ENCODE measurements around the gene ADAM12. TPM values are rescaled to one million over a fixed set of nuclear protein-coding genes. Genes with fewer than 3 reads are reported as not detected.
A peak's percentile ranks its signal among the peaks of the same experiment; 100 is the strongest.

Gene ADAM12
- total RNA-seq, 4 donors from 2014 or later = under 0.01 to 1.3 (median 1.0) TPM

DNA sequence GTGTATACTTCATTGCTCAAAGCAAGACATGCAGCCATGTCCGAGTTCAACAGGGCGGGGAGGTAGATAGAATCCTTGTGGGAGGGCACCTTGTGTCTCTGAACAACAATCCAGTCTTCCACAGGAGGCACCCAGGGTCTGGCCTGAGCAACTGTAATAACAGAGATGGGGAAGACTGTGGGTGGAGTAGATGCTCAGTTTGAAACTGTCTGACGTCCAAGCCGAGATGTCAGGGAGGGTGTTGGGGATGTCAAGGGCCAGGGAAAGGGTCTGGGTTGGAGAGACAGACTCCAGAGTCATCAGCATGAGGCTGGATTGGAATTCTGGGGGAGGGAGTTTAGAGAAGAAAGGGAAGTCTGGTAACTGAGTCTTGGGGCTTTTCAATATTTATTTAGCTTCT lies 403.9 kb downstream of the ADAM12 start:
- no peak for DNase-seq (ENCODE audit: extremely low spot score)
- no peak for TF ChIP-seq EP300 (IDR thresholded peaks at IDR 0.05)
- TF ChIP-seq POLR2AphosphoS5 (IDR thresholded peaks at IDR 0.05) = no peak
- no peak for TF ChIP-seq POLR2A (IDR thresholded peaks at IDR 0.05; ENCODE audit: low read depth)
- Histone ChIP-seq H3K9me3 (no peaks in the 10 kb centered on the region), H3K27ac (replicated peaks in 1 of 4) (no peak overlapping the region), H3K27me3 (no peaks in the 10 kb centered on the region), H3K4me3 (no peak overlapping the region), H3K36me3 (no peaks in the 10 kb centered on the region), H3K4me1 (no peaks in the 10 kb centered on the region)
- WGBS = 74% methylated on average over 4 of the region's 4 CpGs
- intact Hi-C loops (cut with DNase I) = loop anchor here (5.0 to 10.0 kb wide), 3 partner anchors 400 to 1868 kb away; partner anchors contain the start of gene ADAM12

DNA sequence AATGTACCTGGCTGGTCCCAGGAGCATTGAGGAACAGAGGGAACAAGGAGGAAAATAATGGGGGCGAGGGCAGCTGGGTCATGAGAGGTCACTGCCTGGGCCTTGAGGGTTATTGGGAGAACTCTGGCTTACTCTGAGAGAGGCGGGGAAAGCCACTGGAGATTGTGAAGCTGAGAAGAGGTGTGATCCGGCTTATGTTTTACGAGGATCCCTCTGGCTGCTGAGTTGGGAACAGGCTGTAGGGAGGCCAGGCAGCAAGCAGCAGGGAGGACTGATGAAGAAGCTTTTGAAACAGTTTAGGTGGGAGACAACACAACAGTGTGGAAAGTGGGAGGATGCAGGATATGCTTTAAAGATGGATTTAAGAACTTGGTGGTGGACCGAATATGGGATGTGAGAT lies 404.6 kb downstream of the ADAM12 start:
- Histone ChIP-seq H3K27me3 (no peaks in the 10 kb centered on the region), H3K36me3 (no peaks in the 10 kb centered on the region), H3K4me3 (no peak overlapping the region), H3K4me1 (no peaks in the 10 kb centered on the region), H3K27ac (replicated peaks in 1 of 4) (no peak overlapping the region), H3K9me3 (no peaks in the 10 kb centered on the region)
- TF ChIP-seq POLR2AphosphoS5 (IDR thresholded peaks at IDR 0.05) = no peak
- TF ChIP-seq, protein P1, sequence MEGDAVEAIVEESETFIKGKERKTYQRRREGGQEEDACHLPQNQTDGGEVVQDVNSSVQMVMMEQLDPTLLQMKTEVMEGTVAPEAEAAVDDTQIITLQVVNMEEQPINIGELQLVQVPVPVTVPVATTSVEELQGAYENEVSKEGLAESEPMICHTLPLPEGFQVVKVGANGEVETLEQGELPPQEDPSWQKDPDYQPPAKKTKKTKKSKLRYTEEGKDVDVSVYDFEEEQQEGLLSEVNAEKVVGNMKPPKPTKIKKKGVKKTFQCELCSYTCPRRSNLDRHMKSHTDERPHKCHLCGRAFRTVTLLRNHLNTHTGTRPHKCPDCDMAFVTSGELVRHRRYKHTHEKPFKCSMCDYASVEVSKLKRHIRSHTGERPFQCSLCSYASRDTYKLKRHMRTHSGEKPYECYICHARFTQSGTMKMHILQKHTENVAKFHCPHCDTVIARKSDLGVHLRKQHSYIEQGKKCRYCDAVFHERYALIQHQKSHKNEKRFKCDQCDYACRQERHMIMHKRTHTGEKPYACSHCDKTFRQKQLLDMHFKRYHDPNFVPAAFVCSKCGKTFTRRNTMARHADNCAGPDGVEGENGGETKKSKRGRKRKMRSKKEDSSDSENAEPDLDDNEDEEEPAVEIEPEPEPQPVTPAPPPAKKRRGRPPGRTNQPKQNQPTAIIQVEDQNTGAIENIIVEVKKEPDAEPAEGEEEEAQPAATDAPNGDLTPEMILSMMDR (IDR thresholded peaks at IDR 0.05) = no peak
- no peak for TF ChIP-seq POLR2A (IDR thresholded peaks at IDR 0.05; ENCODE audit: low read depth)
- no peak for TF ChIP-seq EP300 (IDR thresholded peaks at IDR 0.05)
- DNase-seq (ENCODE audit: extremely low spot score) = no peak
- WGBS = 97% methylated on average over 5 of the region's 5 CpGs
- intact Hi-C loops (cut with DNase I) = loop anchor here (2.0 to 10.0 kb wide), 4 partner anchors 401 to 1869 kb away; partner anchors contain the start of gene ADAM12

DNA sequence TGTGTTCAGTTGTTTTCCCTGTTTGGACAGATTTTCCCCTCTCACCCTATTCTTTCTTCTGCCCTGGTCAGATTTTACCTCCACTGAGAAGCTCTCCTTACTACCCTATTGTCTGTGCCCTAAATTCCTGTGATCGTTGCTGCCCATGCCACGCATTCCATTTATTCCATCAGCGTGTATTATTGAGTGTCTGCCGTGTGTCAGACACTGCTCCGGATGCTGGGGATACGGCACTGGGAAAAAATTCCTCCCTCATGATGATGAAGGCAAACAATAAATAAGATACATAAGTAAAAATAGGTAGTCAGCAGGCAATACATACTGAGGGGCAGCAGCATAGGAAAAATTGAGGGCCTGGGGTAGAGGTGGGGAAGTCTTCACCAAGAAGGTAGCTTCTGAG lies 405.1 kb downstream of the ADAM12 start:
- H3K4me3 ChIP-seq = no peak overlapping the region
- H3K36me3 ChIP-seq = no peaks in the 10 kb centered on the region
- no peak overlapping the region for H3K27ac ChIP-seq (replicated peaks in 1 of 4)
- no peaks in the 10 kb centered on the region for H3K4me1 ChIP-seq
- intact Hi-C loops (cut with DNase I) = loop anchor here (2.0 to 10.0 kb wide), 4 partner anchors 402 to 1869 kb away; partner anchors contain the start of gene ADAM12
- WGBS = 73% methylated on average over 6 of the region's 6 CpGs
- no peak for DNase-seq (ENCODE audit: extremely low spot score)
- H3K9me3 ChIP-seq = no peaks in the 10 kb centered on the region
- H3K27me3 ChIP-seq = no peaks in the 10 kb centered on the region
- TF ChIP-seq EP300 (IDR thresholded peaks at IDR 0.05) (no peak), POLR2A (IDR thresholded peaks at IDR 0.05; ENCODE audit: low read depth) (no peak), POLR2AphosphoS5 (IDR thresholded peaks at IDR 0.05) (no peak)
- TF ChIP-seq, protein P1 (IDR thresholded peaks at IDR 0.05) = no peak

DNA sequence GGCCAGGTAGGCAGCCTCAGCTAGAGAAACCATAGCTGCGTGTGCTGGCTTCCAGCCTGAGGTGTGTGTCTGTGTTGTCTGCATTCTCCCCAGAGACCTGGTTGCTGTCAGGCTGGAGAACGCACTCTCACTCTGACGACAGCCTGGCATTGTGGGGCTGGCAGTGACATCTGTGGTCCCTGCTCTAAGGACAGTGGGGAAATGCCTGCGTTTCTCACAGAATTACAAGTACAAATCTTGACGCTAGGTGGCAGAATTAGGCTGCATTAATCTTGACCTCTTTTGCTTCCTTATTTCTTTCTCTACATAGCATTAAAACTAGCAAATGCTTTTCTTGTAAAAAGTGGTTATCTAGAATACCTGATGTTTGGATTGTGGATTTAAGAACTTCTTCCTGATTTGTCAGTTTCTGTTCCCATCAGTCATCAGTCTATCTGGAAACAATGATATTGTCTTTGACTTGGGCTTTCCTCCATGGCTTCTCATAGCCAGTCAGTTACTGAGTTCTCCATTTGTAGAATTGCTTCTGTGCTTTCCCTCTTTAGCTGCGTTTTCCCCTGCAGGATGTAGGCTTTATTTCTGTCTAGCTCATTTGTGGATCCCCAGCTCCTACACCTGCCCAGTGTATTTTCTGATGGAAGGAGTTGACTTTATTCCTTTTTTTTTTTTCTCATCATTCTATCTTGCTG lies 405.9 kb downstream of the ADAM12 start:
- DNase-seq (ENCODE audit: extremely low spot score) = no peak
- H3K4me3 ChIP-seq = no peak overlapping the region
- WGBS = 3% methylated on average over 5 of the region's 6 CpGs
- H3K4me1 ChIP-seq = no peaks in the 10 kb centered on the region
- no peaks in the 10 kb centered on the region for H3K36me3 ChIP-seq
- TF ChIP-seq, protein P1 (IDR thresholded peaks at IDR 0.05) = peak; percentile 51 to 61 (median 51)
- no peak for TF ChIP-seq POLR2AphosphoS5 (IDR thresholded peaks at IDR 0.05)
- H3K27me3 ChIP-seq = no peaks in the 10 kb centered on the region
- no peak overlapping the region for H3K27ac ChIP-seq (replicated peaks in 1 of 4)
- no peaks in the 10 kb centered on the region for H3K9me3 ChIP-seq
- intact Hi-C loops (cut with DNase I) = loop anchor here (2.0 to 10.0 kb wide), 4 partner anchors 402 to 1870 kb away; partner anchors contain the start of gene ADAM12

DNA sequence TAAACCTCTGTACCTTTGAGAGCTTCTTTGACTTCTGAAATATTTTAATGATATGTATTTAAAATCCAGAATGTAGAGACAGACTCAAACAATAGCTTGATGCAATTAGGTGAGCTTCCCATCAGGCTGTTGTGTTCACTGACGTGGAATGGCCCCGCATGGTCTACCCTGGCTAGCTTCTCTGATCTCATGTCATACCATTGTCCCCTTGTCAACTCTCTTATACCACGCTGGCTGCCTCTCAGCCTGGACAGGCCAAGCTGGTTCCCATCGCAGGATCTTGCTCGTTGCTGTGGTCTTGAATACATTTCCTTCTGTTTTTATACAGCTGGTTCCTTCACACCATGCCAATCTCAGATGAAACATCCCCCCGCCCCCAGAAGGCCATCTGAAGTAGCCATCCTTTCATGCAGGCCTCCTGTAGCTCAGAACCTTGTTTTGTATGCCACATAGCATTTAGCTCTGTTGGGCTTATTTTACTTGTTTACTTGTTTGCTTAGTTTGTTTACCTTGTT lies 407.7 kb downstream of the ADAM12 start:
- intact Hi-C loops (cut with DNase I) = loop anchor here (5.0 to 10.0 kb wide), 3 partner anchors 404 to 1872 kb away; partner anchors contain the start of gene ADAM12
- Histone ChIP-seq H3K27me3 (no peaks in the 10 kb centered on the region), H3K4me3 (no peak overlapping the region), H3K9me3 (no peaks in the 10 kb centered on the region), H3K4me1 (no peaks in the 10 kb centered on the region), H3K27ac (replicated peaks in 1 of 4) (no peak overlapping the region), H3K36me3 (no peaks in the 10 kb centered on the region)
- WGBS = 71% methylated on average over 6 of the region's 6 CpGs
- no peak for DNase-seq (ENCODE audit: extremely low spot score)
- no peak for TF ChIP-seq POLR2A (IDR thresholded peaks at IDR 0.05; ENCODE audit: low read depth)
- TF ChIP-seq, protein P1 (IDR thresholded peaks at IDR 0.05) = no peak
- TF ChIP-seq EP300 (IDR thresholded peaks at IDR 0.05) = no peak
- TF ChIP-seq POLR2AphosphoS5 (IDR thresholded peaks at IDR 0.05) = no peak
